Activated naive CD4-positive, alpha-beta T cell treated with anti-CD3 and anti-CD28 coated beads, Interleukin-2, amount 50 U/mL, for 16 hours (primary cell): ENCODE results near the gene GSDME.
A peak's percentile ranks its signal among the peaks of the same experiment; 100 is the strongest.

ENCODE experiments used
- DNase-seq: peaks from one replicate; pipeline ENCODE4 v3.0.0-alpha.2; 2020

The GSDME gene

GRCh38 chr7:24701261-24702235 lies 55.7 kb downstream of the GSDME start:
- no peak for DNase-seq

GRCh38 chr7:24700521-24701260 lies 56.6 kb downstream of the GSDME start:
- no peak for DNase-seq

GRCh38 chr7:24698531-24699266 lies 58.6 kb downstream of the GSDME start:
- DNase-seq = no peak

DNA sequence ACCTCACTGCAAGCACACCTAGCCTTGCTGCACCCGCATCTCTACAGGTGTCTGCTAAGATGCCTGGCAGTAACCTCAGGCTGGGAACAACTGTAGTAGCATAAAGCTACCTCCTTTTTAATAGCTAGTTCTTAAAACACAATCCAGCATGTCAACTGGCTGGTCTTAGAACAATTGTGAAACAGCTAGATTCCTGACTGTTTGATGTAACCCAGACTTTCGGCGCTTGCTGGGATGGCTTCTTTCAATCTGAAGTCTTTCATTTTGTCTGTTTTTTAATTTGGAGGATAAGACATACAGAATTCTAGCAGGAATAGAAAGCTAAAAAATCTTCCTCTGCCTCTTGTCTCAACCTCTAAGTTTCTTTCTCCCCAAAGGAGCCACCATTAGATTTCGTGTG lies 59.8 kb downstream of the GSDME start:
- DNase-seq = no peak

DNA sequence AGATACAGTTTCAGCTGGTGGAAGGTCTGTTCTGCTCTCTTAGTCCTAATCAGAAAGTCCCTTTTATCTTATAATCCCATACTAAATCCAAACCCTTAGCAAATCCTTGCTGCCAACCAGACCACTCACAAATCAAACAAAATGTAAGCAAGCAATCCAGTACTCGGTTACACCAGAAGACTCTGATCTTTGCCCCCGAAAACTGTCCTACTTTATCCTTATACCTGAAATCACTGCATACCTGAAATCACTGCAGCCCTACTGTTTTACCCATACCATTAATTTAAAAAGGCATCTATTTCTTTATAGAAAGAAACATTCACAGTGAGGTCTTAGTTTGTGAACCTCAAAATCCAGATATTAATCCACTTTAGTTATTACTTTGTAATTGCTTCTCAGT lies 64.7 kb downstream of the GSDME start:
- no peak for DNase-seq

GRCh38 chr7:24690251-24690650 lies 67.0 kb downstream of the GSDME start:
- DNase-seq = no peak

DNA sequence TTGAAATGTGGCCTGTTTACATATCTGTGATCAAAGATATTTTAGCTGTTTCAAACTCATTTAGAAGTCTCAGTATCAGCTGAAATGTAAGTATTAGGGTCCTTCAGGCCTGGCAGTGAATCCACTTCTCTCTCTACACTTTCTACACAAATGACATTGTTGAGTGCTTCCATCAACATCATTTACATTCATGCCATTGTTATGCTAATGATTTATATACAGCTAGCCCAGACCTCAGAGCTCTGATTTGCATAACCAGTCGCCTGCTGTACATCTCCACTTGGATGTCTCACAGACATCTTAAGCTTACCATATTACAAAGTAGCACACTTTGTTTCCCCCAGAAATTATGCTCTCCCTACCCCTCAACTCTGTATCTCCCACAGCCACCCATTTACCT lies 71.6 kb downstream of the GSDME start:
- no peak for DNase-seq

GRCh38 chr7:24670782-24671181 lies 86.5 kb downstream of the GSDME start:
- DNase-seq = no peak

DNA sequence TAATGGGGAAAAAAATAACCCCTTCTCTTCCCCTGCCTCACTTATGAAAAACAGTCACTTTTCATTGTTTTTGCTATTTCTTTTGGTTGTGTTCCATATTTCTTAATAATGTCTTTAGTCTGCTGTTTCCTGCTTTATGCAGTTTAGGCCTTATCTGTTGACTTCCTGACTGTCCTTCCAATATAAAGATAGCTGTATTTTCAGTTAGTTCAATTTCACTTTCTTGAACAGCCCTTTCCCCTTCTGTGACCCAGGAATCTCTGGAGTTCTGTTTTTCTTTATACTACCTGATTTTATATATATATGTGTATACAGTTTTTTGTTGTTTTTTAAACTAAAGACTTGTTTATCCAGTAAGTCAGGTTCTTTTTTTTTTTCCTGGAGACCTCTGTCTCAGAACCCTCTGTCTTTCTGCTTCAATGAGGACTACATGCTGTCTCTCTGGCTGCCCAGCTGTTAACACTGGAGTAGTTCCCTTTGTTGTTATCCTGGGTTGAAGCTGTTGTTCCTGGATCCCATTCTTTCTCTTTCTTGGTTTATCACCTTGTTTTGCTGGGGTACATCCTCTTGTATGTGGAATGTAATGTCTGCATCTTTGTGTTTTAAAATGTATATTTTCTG lies 87.2 kb downstream of the GSDME start:
- DNase-seq = no peak

- DNase-seq = no peak
Measured at GRCh38 chr7:24668927-24669635, 88.2 kb downstream of the GSDME start.

DNA sequence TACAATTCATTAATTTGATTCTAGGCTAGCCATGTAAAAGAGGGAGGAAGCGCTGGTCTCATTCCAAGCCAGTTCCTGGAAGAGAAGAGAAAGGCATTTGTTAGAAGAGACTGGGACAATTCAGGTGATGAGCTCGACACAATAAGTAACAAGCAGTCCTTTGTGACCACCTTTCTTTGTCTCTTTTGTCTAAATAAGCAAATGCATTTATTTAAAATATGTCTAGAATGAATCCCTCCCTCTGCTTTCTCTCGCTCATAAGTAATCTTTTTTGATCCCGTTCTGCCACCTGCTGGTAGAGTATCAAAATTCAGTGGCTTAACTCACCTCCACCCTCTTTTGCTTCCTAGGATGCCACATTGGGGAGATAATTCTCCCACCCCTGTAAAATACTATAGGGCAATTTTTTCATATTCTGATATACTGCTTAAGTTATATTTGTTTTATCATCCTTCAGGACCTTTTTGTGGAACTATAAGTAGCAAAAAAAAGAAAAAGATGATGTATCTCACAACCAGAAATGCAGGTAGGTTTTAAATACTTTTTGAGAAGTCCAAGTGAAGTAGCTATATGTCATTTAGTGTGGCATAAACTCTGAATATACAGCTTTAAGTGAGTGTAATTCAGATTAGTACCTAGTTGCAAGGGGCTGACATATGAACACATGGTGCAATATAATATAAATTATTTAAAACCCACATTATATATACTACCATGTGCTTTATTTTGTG lies 91.5 kb downstream of the GSDME start:
- peak; percentile 26 for DNase-seq

DNA sequence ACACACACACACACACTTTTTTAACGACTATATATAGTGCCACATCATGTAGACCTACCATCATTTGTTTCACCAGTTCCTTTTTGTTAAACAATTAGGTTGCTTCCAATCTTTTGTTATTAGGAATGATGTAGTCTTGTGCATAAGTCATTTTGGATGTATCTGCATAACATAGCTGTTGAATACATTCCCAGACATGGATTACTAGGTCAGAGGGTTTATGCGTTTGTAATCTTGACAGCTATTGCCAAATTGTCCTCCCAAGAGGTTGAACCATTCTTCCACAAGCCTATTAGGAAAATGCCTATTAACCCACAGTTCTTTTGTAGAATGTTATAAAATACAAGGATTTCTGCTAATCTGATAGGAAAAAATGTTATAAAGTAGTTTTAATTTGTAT lies 96.7 kb downstream of the GSDME start:
- DNase-seq = no peak

GRCh38 chr7:24659505-24659904 lies 97.8 kb downstream of the GSDME start:
- DNase-seq = no peak

GRCh38 chr7:24657980-24658379 lies 99.3 kb downstream of the GSDME start:
- DNase-seq = no peak

- DNase-seq = no peak
Measured at GRCh38 chr7:24656608-24657007, 100.7 kb downstream of the GSDME start.

- DNase-seq = no peak
Measured at GRCh38 chr7:24654305-24654704, 103.0 kb downstream of the GSDME start.

DNA sequence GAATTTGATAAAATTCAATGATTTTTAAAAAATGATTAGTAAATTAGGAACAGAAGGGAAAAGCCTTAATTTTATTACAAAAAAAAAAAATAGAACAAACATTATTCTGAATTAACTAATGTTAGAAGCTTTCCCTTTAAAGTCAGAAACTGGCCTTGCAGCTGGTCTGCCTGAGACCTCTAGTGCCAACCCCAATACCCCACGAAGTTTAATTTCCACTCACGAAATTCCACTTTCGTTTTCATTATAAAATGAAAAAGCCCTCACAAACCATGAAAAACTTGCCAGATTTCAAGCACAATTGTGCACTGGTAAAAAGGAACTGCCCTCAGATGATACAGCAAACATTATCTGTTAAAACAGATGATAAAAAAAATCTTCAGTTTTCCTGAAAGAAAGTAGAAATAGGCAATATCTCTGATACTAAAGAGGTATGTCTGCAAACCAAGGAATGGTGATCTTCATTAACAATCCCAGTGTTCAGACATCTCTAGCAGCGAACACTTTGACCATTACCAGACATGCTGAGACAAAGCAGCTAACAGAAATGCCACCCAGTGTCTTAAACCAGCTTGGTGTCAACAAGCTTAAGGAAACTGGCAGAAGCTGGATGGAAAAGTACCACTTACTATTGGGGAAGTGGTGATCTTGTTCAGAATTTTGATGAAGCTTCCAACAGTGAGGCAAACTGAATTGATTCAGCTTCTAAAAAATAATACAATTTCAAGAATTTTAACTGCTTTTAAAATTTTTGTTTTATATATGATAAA lies 103.8 kb downstream of the GSDME start:
- no peak for DNase-seq

GRCh38 chr7:24652251-24652939 lies 104.9 kb downstream of the GSDME start:
- DNase-seq = no peak
